ENCODE results near the gene NCOA3.

Gene NCOA3

DNA sequence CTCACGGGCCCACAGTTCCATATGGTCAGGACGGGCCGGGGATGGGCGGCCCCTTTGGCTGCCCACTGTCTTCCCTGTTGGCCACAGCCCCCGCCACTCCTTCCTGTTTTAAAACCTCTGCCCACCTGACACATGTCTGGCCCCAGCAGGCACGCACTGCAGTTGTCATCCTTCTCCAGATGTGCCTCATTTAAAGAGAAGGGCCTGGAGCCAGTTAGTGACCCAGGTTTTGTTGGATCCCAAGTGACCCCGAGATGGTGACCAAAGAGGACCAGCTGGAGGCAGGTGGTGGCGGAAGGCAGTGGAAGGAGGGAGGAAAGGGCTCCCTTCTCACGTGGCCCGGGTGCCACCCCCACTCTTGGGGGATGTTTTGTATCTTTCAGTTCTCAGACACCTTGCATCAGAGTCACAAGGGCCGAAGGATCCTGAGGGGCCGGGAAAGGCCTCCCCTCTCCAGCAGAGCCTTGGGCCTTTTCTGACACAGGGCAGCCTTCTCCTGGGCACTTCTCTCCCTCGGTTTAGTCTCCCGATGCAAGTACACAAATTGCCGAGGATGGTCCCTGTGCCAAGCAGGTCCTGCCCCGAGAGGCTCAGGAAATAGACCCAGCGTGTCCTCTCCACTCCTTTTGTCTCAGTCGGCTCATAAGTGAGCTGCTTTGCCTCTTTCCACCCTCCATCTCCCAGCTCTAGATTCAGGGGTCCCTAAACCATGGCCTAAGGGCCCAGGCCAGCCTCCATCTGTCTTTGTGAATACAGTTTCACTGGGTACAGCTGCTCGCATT is 166.0 kb downstream of the NCOA3 start:
- no peak for ATAC-seq
- no peak for TF ChIP-seq ZC3H10 (CRISPR knock-in tag; IDR thresholded peaks at IDR 0.05)
- TF ChIP-seq TCF4 (CRISPR knock-in tag; IDR thresholded peaks at IDR 0.05; ENCODE audit: borderline replicate concordance) = no peak
- TF ChIP-seq, protein P1, sequence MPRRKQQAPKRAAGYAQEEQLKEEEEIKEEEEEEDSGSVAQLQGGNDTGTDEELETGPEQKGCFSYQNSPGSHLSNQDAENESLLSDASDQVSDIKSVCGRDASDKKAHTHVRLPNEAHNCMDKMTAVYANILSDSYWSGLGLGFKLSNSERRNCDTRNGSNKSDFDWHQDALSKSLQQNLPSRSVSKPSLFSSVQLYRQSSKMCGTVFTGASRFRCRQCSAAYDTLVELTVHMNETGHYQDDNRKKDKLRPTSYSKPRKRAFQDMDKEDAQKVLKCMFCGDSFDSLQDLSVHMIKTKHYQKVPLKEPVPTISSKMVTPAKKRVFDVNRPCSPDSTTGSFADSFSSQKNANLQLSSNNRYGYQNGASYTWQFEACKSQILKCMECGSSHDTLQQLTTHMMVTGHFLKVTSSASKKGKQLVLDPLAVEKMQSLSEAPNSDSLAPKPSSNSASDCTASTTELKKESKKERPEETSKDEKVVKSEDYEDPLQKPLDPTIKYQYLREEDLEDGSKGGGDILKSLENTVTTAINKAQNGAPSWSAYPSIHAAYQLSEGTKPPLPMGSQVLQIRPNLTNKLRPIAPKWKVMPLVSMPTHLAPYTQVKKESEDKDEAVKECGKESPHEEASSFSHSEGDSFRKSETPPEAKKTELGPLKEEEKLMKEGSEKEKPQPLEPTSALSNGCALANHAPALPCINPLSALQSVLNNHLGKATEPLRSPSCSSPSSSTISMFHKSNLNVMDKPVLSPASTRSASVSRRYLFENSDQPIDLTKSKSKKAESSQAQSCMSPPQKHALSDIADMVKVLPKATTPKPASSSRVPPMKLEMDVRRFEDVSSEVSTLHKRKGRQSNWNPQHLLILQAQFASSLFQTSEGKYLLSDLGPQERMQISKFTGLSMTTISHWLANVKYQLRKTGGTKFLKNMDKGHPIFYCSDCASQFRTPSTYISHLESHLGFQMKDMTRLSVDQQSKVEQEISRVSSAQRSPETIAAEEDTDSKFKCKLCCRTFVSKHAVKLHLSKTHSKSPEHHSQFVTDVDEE (CRISPR knock-in tag; IDR thresholded peaks at IDR 0.05) = no peak
- no peak for TF ChIP-seq ARNTL (CRISPR knock-in tag; IDR thresholded peaks at IDR 0.05; ENCODE audit: borderline replicate concordance, low read depth)
- no peak for TF ChIP-seq GLIS3 (CRISPR knock-in tag; IDR thresholded peaks at IDR 0.05)
- no peak for TF ChIP-seq TOX (CRISPR knock-in tag; IDR thresholded peaks at IDR 0.05; ENCODE audit: borderline replicate concordance)
- TF ChIP-seq, protein P2, sequence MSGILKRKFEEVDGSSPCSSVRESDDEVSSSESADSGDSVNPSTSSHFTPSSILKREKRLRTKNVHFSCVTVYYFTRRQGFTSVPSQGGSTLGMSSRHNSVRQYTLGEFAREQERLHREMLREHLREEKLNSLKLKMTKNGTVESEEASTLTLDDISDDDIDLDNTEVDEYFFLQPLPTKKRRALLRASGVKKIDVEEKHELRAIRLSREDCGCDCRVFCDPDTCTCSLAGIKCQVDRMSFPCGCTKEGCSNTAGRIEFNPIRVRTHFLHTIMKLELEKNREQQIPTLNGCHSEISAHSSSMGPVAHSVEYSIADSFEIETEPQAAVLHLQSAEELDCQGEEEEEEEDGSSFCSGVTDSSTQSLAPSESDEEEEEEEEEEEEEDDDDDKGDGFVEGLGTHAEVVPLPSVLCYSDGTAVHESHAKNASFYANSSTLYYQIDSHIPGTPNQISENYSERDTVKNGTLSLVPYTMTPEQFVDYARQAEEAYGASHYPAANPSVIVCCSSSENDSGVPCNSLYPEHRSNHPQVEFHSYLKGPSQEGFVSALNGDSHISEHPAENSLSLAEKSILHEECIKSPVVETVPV (CRISPR knock-in tag; IDR thresholded peaks at IDR 0.05) = no peak
- TF ChIP-seq SNAI2 (CRISPR knock-in tag; IDR thresholded peaks at IDR 0.05) = no peak
- TF ChIP-seq, protein P3, sequence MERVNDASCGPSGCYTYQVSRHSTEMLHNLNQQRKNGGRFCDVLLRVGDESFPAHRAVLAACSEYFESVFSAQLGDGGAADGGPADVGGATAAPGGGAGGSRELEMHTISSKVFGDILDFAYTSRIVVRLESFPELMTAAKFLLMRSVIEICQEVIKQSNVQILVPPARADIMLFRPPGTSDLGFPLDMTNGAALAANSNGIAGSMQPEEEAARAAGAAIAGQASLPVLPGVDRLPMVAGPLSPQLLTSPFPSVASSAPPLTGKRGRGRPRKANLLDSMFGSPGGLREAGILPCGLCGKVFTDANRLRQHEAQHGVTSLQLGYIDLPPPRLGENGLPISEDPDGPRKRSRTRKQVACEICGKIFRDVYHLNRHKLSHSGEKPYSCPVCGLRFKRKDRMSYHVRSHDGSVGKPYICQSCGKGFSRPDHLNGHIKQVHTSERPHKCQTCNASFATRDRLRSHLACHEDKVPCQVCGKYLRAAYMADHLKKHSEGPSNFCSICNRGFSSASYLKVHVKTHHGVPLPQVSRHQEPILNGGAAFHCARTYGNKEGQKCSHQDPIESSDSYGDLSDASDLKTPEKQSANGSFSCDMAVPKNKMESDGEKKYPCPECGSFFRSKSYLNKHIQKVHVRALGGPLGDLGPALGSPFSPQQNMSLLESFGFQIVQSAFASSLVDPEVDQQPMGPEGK (CRISPR knock-in tag; IDR thresholded peaks at IDR 0.05; ENCODE audit: borderline replicate concordance) = no peak
- TF ChIP-seq, protein P4, sequence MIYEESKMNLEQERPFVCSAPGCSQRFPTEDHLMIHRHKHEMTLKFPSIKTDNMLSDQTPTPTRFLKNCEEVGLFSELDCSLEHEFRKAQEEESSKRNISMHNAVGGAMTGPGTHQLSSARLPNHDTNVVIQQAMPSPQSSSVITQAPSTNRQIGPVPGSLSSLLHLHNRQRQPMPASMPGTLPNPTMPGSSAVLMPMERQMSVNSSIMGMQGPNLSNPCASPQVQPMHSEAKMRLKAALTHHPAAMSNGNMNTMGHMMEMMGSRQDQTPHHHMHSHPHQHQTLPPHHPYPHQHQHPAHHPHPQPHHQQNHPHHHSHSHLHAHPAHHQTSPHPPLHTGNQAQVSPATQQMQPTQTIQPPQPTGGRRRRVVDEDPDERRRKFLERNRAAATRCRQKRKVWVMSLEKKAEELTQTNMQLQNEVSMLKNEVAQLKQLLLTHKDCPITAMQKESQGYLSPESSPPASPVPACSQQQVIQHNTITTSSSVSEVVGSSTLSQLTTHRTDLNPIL (CRISPR knock-in tag; IDR thresholded peaks at IDR 0.05; ENCODE audit: low read depth) = no peak
- TF ChIP-seq ZFP3 (CRISPR knock-in tag; IDR thresholded peaks at IDR 0.05) = no peak
- TF ChIP-seq ESRRG (CRISPR knock-in tag; IDR thresholded peaks at IDR 0.05) = no peak
- TF ChIP-seq ISL1 (CRISPR knock-in tag; IDR thresholded peaks at IDR 0.05) = no peak
- TF ChIP-seq ZNF8 (CRISPR knock-in tag; IDR thresholded peaks at IDR 0.05) = no peak
- no peak for TF ChIP-seq RARB (CRISPR knock-in tag; IDR thresholded peaks at IDR 0.05)
- no peak for TF ChIP-seq PPARA (CRISPR knock-in tag; IDR thresholded peaks at IDR 0.05; ENCODE audit: borderline replicate concordance)
- TF ChIP-seq ZNF565 (CRISPR knock-in tag; conservative IDR thresholded peaks at IDR 0.05; ENCODE audit: low read depth) = no peak

DNA sequence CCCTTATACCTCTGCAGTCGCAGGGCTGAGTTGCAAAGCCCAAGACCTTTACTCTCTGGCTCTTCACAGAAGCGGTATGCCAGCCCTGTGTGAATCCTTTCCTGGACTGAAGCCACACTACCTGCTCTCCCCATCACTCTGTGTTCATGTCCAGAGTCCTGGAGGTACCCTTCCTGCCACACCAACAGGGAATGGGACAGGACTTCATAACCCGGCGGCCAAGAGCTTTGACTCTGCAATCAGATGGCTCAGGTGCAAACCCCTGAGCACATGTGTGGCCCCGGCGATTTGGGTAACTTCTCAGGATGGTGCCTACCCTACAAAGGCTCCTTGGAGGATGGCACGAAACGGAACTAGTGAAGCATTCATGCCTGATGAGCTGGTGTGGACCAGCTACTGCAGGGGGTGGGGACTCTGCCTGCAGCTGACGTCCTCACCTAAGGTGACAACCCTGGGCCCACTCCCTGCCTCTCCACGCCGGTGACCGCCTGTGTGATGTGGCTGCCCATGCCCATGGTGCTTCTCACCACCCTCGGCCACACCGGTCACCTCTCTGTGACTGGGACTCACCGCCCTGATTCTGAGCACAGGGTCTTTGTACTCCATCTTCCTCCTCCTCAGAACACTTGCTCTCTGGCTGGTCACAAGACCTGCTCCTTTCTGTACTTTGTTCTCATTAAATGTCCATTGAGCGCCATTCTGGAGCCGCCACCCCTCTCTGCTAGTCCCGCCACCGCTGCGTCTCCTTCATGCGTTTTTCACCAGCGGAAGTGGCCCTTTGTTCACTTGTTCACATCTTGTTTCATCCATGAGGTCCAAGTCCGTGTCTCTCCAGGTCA is 166.8 kb downstream of the NCOA3 start:
- no peak for TF ChIP-seq TOX (CRISPR knock-in tag; IDR thresholded peaks at IDR 0.05; ENCODE audit: borderline replicate concordance)
- TF ChIP-seq ARNTL (CRISPR knock-in tag; IDR thresholded peaks at IDR 0.05; ENCODE audit: borderline replicate concordance, low read depth) = no peak
- no peak for TF ChIP-seq ZC3H10 (CRISPR knock-in tag; IDR thresholded peaks at IDR 0.05)
- TF ChIP-seq OSR1 (CRISPR knock-in tag; IDR thresholded peaks at IDR 0.05) = no peak
- TF ChIP-seq, protein P1 (CRISPR knock-in tag; IDR thresholded peaks at IDR 0.05) = no peak
- no peak for TF ChIP-seq ISL1 (CRISPR knock-in tag; IDR thresholded peaks at IDR 0.05)
- no peak for TF ChIP-seq PPARA (CRISPR knock-in tag; IDR thresholded peaks at IDR 0.05; ENCODE audit: borderline replicate concordance)
- TF ChIP-seq, protein P3 (CRISPR knock-in tag; IDR thresholded peaks at IDR 0.05; ENCODE audit: borderline replicate concordance) = no peak
- TF ChIP-seq, protein P5, sequence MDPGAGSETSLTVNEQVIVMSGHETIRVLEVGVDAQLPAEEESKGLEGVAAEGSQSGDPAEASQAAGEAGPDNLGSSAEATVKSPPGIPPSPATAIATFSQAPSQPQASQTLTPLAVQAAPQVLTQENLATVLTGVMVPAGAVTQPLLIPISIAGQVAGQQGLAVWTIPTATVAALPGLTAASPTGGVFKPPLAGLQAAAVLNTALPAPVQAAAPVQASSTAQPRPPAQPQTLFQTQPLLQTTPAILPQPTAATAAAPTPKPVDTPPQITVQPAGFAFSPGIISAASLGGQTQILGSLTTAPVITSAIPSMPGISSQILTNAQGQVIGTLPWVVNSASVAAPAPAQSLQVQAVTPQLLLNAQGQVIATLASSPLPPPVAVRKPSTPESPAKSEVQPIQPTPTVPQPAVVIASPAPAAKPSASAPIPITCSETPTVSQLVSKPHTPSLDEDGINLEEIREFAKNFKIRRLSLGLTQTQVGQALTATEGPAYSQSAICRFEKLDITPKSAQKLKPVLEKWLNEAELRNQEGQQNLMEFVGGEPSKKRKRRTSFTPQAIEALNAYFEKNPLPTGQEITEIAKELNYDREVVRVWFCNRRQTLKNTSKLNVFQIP (CRISPR knock-in tag; IDR thresholded peaks at IDR 0.05; ENCODE audit: borderline replicate concordance, low read depth) = no peak
- no peak for TF ChIP-seq ZFP30 (CRISPR knock-in tag; IDR thresholded peaks at IDR 0.05)
- no peak for ATAC-seq
